HepG2 (cell line): ENCODE results near the gene NPB. TPM values are rescaled to one million over a fixed set of nuclear protein-coding genes. Genes with fewer than 3 reads are reported as not detected.

ENCODE experiments used
- ATF7-NPFF ChIP-seq: sonication (generic); formaldehyde crosslinking; IDR thresholded peaks from 2 replicates; pipeline ENCODE4 v1.8.1; 2023; ENCODE audit warnings: mild to moderate bottlenecking, low read depth, missing genetic modification reagents, moderate library complexity
- DMAP1 ChIP-seq: IDR thresholded peaks from 2 replicates; pipeline ENCODE4 v1.6.1; 2016
- FOXO1 ChIP-seq: sonication (generic); formaldehyde crosslinking; IDR thresholded peaks from 2 replicates; pipeline ENCODE4 v1.4.0; 2020; ENCODE audit warnings: missing genetic modification reagents
- HINFP ChIP-seq: sonication (generic); formaldehyde crosslinking; IDR thresholded peaks from 2 replicates; pipeline ENCODE4 v1.4.0; 2020; ENCODE audit warnings: low read depth, mild to moderate bottlenecking, missing genetic modification reagents
- KLF11 ChIP-seq: IDR thresholded peaks from 2 replicates; pipeline ENCODE4 v1.6.1; 2016; ENCODE audit warnings: missing compliant biosample characterization
- NFYB ChIP-seq: sonication (generic); formaldehyde crosslinking; IDR thresholded peaks from 2 replicates; pipeline ENCODE4 v1.4.0; 2020; ENCODE audit warnings: missing genetic modification reagents
- POLR2A ChIP-seq, 2 experiments: IDR thresholded peaks; 2 replicates each; pipeline ENCODE4 v1.6.1; 2011; ENCODE audit warnings: low read depth in 2 of 2, low read length in 2 of 2, mild to moderate bottlenecking in 1 of 2, moderate library complexity in 1 of 2; ENCODE audit not compliant: insufficient read depth in 1 of 2
- RARG ChIP-seq: sonication (generic); formaldehyde crosslinking; IDR thresholded peaks from 2 replicates; pipeline ENCODE4 v1.4.0; 2020; ENCODE audit warnings: low read depth, mild to moderate bottlenecking, missing genetic modification reagents
- SP2 ChIP-seq: sonication (generic); formaldehyde crosslinking; IDR thresholded peaks from 2 replicates; pipeline ENCODE4 v1.5.1; 2020; ENCODE audit warnings: mild to moderate bottlenecking, missing genetic modification reagents
- SSRP1 ChIP-seq: IDR thresholded peaks from 2 replicates; pipeline ENCODE4 v1.6.1; 2016; ENCODE audit warnings: control low read depth
- ZBTB26 ChIP-seq: IDR thresholded peaks from 2 replicates; pipeline ENCODE4 v1.6.1; 2016; ENCODE audit warnings: missing compliant biosample characterization, missing genetic modification reagents, borderline replicate concordance
- ZFP36L2 ChIP-seq: sonication (generic); formaldehyde crosslinking; IDR thresholded peaks from 2 replicates; pipeline ENCODE4 v1.4.0; 2020; ENCODE audit warnings: missing genetic modification reagents
- ZFX ChIP-seq: sonication (generic); formaldehyde crosslinking; IDR thresholded peaks from 2 replicates; pipeline ENCODE4 v1.4.0; 2020; ENCODE audit warnings: mild to moderate bottlenecking, low read depth, missing genetic modification reagents, moderate library complexity
- ZNF326 ChIP-seq: sonication (generic); formaldehyde crosslinking; IDR thresholded peaks from 2 replicates; pipeline ENCODE4 v1.4.0; 2020; ENCODE audit warnings: missing genetic modification reagents, borderline replicate concordance
- ZNF510 ChIP-seq: sonication (generic); formaldehyde crosslinking; IDR thresholded peaks from 2 replicates; pipeline ENCODE4 v1.4.0; 2020; ENCODE audit warnings: low read depth, mild to moderate bottlenecking, missing genetic modification reagents
- ZNF556 ChIP-seq: sonication (generic); formaldehyde crosslinking; IDR thresholded peaks from 2 replicates; pipeline ENCODE4 v1.4.0; 2020; ENCODE audit warnings: mild to moderate bottlenecking, missing genetic modification reagents, borderline replicate concordance
- ZNF564 ChIP-seq: sonication (generic); formaldehyde crosslinking; IDR thresholded peaks from 2 replicates; pipeline ENCODE4 v1.8.1; 2023; ENCODE audit warnings: mild to moderate bottlenecking, missing genetic modification reagents
- ZNF607 ChIP-seq: sonication (generic); formaldehyde crosslinking; IDR thresholded peaks from 2 replicates; pipeline ENCODE4 v1.5.1; 2020; ENCODE audit warnings: missing genetic modification reagents, mild to moderate bottlenecking, borderline replicate concordance
- ZNF678 ChIP-seq: sonication (generic); formaldehyde crosslinking; IDR thresholded peaks from 2 replicates; pipeline ENCODE4 v1.4.0; 2020; ENCODE audit warnings: mild to moderate bottlenecking, missing genetic modification reagents
- ZNF788 ChIP-seq: sonication (generic); formaldehyde crosslinking; IDR thresholded peaks from 2 replicates; pipeline ENCODE4 v1.5.0; 2020; ENCODE audit warnings: mild to moderate bottlenecking, missing genetic modification reagents, borderline replicate concordance
- ZSCAN29 ChIP-seq: sonication (generic); formaldehyde crosslinking; conservative IDR thresholded peaks from 2 replicates; pipeline ENCODE4 v1.4.0; 2020; ENCODE audit warnings: mild to moderate bottlenecking, missing genetic modification reagents
- polyA plus RNA-seq, 8 experiments: library from polyadenylated mRNA; depleted of rRNA in 3 of 8; stranded (reverse) in 7 of 8; unstranded in 1 of 8; fragments of >200 nt; fragmentation: Illumina TruSeq in 4 of 8; extraction: Trizol in 4 of 8; gene quantifications; 2 replicates each; pipeline versions ENCODE4 v1.2.1 to v1.2.3, GENCODE V29; 2011 to 2016; ENCODE audit warnings: low read depth in 4 of 8, missing spikeins in 1 of 8, mixed read lengths in 1 of 8; ENCODE audit not compliant: insufficient read depth in 1 of 8
- total RNA-seq, 5 experiments: library from RNA; depleted of rRNA; stranded (reverse); fragments of >200 nt; fragmentation: Illumina TruSeq; extraction: Trizol; gene quantifications; 2 replicates each; pipeline ENCODE4 v1.2.3, GENCODE V29; 2016; ENCODE audit warnings: low read depth in 1 of 5
- TF ChIP-seq, protein P1 (sequence below): IDR thresholded peaks from 2 replicates; pipeline ENCODE4 v1.6.1; 2016; ENCODE audit warnings: low read depth, control low read depth
- TF ChIP-seq, protein P2 (sequence below): sonication (generic); formaldehyde crosslinking; IDR thresholded peaks from 2 replicates; pipeline ENCODE4 v1.4.0; 2020; ENCODE audit warnings: mild to moderate bottlenecking, missing genetic modification reagents
- TF ChIP-seq, protein P3 (sequence below): sonication (generic); formaldehyde crosslinking; IDR thresholded peaks from 2 replicates; pipeline ENCODE4 v1.4.0; 2020; ENCODE audit warnings: mild to moderate bottlenecking, missing genetic modification reagents

Gene NPB
- total and polyA plus RNA-seq, 2 of the 13 experiments (the other 11 are each of a cell fraction or from before 2014, with no cell fraction given), result 0.11 to 0.93 TPM

- TF ChIP-seq ZNF788 (CRISPR knock-in tag) (no peak; the same call in 1 of the 2 replicates), ZFX (CRISPR knock-in tag) (no peak), ZNF510 (CRISPR knock-in tag) (0 out of 2 replicates have a peak, but pooled peaks have one; percentile 50), DMAP1 (CRISPR knock-in tag) (no peak), HINFP (CRISPR knock-in tag) (peak; percentile 28; the same call in 1 of the 2 replicates), SP2 (CRISPR knock-in tag) (peak; percentile 29; the same call in 1 of the 2 replicates), FOXO1 (CRISPR knock-in tag) (0 out of 2 replicates have a peak, but pooled peaks have one; percentile 11), ZBTB26 (0 out of 2 replicates have a peak, but pooled peaks have one; percentile 13), POLR2A (IDR thresholded peaks at IDR 0.05; ENCODE audit: insufficient read depth in 1 of 2, low read depth in 2 of 2, low read length in 2 of 2) (peak in 1 of 2 experiments; percentile 68; a peak in 1 of 4 replicates), ZNF556 (CRISPR knock-in tag) (0 out of 2 replicates have a peak, but pooled peaks have one; percentile 37), ZNF678 (no peak), ATF7-NPFF (CRISPR knock-in tag) (0 out of 2 replicates have a peak, but pooled peaks have one; percentile 7), ZNF326 (CRISPR knock-in tag) (0 out of 2 replicates have a peak, but pooled peaks have one; percentile 40), ZFP36L2 (no peak), NFYB (CRISPR knock-in tag) (no peak), ZNF607 (CRISPR knock-in tag) (peak; percentile 8; the same call in 1 of the 2 replicates), RARG (CRISPR knock-in tag) (0 out of 2 replicates have a peak, but pooled peaks have one; percentile 49), KLF11 (CRISPR knock-in tag) (no peak), SSRP1 (CRISPR knock-in tag) (0 out of 2 replicates have a peak, but pooled peaks have one; percentile 56), ZNF564 (CRISPR knock-in tag) (no peak), ZSCAN29 (0 out of 2 replicates have a peak, but pooled peaks have one; percentile 34)
- TF ChIP-seq, protein P1, sequence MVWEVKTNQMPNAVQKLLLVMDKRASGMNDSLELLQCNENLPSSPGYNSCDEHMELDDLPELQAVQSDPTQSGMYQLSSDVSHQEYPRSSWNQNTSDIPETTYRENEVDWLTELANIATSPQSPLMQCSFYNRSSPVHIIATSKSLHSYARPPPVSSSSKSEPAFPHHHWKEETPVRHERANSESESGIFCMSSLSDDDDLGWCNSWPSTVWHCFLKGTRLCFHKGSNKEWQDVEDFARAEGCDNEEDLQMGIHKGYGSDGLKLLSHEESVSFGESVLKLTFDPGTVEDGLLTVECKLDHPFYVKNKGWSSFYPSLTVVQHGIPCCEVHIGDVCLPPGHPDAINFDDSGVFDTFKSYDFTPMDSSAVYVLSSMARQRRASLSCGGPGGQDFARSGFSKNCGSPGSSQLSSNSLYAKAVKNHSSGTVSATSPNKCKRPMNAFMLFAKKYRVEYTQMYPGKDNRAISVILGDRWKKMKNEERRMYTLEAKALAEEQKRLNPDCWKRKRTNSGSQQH (CRISPR knock-in tag), result 0 out of 2 replicates have a peak, but pooled peaks have one; percentile 26
- TF ChIP-seq, protein P2, sequence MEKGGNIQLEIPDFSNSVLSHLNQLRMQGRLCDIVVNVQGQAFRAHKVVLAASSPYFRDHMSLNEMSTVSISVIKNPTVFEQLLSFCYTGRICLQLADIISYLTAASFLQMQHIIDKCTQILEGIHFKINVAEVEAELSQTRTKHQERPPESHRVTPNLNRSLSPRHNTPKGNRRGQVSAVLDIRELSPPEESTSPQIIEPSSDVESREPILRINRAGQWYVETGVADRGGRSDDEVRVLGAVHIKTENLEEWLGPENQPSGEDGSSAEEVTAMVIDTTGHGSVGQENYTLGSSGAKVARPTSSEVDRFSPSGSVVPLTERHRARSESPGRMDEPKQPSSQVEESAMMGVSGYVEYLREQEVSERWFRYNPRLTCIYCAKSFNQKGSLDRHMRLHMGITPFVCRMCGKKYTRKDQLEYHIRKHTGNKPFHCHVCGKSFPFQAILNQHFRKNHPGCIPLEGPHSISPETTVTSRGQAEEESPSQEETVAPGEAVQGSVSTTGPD, result no peak
- TF ChIP-seq, protein P3, sequence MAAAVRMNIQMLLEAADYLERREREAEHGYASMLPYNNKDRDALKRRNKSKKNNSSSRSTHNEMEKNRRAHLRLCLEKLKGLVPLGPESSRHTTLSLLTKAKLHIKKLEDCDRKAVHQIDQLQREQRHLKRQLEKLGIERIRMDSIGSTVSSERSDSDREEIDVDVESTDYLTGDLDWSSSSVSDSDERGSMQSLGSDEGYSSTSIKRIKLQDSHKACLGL, result no peak
Observed at GRCh38 chr17:81925860-81926450, 23.9 kb downstream of the NPB start (continued).
